Measurements from ENCODE around the gene TSR1. TPM values are rescaled to one million over a fixed set of nuclear protein-coding genes. Genes with fewer than 3 reads are reported as not detected.

The TSR1 gene
- total RNA-seq, 1 donor from 2014 or later, result 36.4 TPM

DNA sequence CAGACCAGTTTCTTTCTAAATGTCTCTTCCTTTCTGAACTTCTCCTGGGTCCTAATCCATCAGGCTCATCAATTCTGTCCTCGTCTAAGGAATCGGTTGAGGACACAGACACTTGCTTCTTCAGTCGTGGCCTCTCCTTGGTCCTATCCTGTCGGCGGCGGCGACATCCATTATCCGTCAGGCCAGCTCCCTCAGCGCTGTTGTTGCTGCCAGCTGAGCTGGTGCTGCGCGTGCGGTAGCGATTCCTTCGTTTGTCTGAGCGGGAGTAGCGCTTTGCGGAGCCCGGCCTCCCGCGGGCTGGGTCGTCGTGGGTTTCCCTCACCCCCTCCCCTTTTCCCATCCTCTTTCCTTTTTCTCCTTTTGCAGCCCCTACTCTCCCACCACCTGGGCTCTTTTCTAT is 36.5 kb downstream of the TSR1 start:
- H3K27me3 ChIP-seq (ENCODE audit: insufficient read depth, low read length), result no peaks in the 10 kb centered on the region
- H3K36me3 ChIP-seq (ENCODE audit: insufficient read depth, low read length), result peaks cover 36% of the 10 kb centered on the region
- Mint-ChIP-seq H3K27ac (ENCODE audit: unreplicated experiment) (no peak overlapping the region), H3K4me1 (ENCODE audit: low read depth, unreplicated experiment) (peaks cover 23% of the 10 kb centered on the region), H3K9me3 (ENCODE audit: unreplicated experiment) (no peaks in the 10 kb centered on the region), H3K4me3 (ENCODE audit: unreplicated experiment) (no peak overlapping the region), H3K36me3 (ENCODE audit: low read depth, unreplicated experiment) (peaks cover 26% of the 10 kb centered on the region), H3K27me3 (ENCODE audit: low read depth, unreplicated experiment) (no peaks in the 10 kb centered on the region)
- TF ChIP-seq CTCF (IDR thresholded peaks at IDR 0.05; ENCODE audit: insufficient read depth, low read depth, low read length), result no peak
- TF ChIP-seq EZH2 (IDR thresholded peaks at IDR 0.05; ENCODE audit: insufficient read depth, low read length), result no peak
- no peak overlapping the region for H3K27ac ChIP-seq (ENCODE audit: low read depth, low read length)
- H3K9me3 ChIP-seq (ENCODE audit: insufficient read depth, low read depth, low read length), result no peaks in the 10 kb centered on the region
- H3K79me2 ChIP-seq (ENCODE audit: insufficient read depth, low read length), result peaks cover 89% of the 10 kb centered on the region
- H4K20me1 ChIP-seq (ENCODE audit: insufficient read depth, low read length), result peaks cover 73% of the 10 kb centered on the region
- H2AFZ ChIP-seq (ENCODE audit: low read depth, low read length), result no peak overlapping the region
- no peak for DNase-seq (ENCODE audit: low read depth)
- H3K9ac ChIP-seq (ENCODE audit: low read length), result no peak overlapping the region
- no peak overlapping the region for H3K4me2 ChIP-seq (ENCODE audit: low read length)
- no peak for FAIRE-seq
- H3K4me3 ChIP-seq (ENCODE audit: insufficient read depth, low read depth, low read length), result no peak overlapping the region
- peaks cover 5% of the 10 kb centered on the region for H3K4me1 ChIP-seq (ENCODE audit: insufficient read depth, low read length)

DNA sequence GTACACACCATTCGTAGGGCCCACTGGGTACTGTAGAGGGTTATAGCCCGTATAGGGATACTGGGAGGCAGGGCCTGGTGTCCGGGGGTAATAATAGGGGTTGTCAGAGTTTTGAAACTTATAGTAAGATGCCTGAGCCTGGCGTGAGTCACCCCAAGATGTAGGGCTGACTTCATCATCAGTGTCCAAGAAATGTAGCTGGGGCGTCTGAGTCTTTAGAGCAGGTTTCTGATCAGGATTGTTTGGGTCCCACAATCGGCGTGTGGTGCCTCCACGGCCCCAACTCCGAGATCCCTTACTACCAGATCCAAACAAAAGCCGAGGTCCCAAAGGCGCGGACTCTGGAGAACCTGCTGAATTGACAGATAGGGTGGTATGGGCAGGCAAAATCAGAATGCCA is 37.1 kb downstream of the TSR1 start:
- Histone ChIP-seq H3K27ac (ENCODE audit: low read depth, low read length) (no peak overlapping the region), H3K4me3 (ENCODE audit: insufficient read depth, low read depth, low read length) (no peak overlapping the region), H3K79me2 (ENCODE audit: insufficient read depth, low read length) (peaks cover 90% of the 10 kb centered on the region), H3K4me2 (ENCODE audit: low read length) (no peak overlapping the region), H3K36me3 (ENCODE audit: insufficient read depth, low read length) (peaks cover 38% of the 10 kb centered on the region), H3K9ac (ENCODE audit: low read length) (no peak overlapping the region), H3K4me1 (ENCODE audit: insufficient read depth, low read length) (peaks cover 5% of the 10 kb centered on the region), H3K27me3 (ENCODE audit: insufficient read depth, low read length) (no peaks in the 10 kb centered on the region), H3K9me3 (ENCODE audit: insufficient read depth, low read depth, low read length) (no peaks in the 10 kb centered on the region), H4K20me1 (ENCODE audit: insufficient read depth, low read length) (peaks cover 79% of the 10 kb centered on the region), H2AFZ (ENCODE audit: low read depth, low read length) (no peak overlapping the region)
- FAIRE-seq, result no peak
- TF ChIP-seq EZH2 (IDR thresholded peaks at IDR 0.05; ENCODE audit: insufficient read depth, low read length), result no peak
- no peak for TF ChIP-seq CTCF (IDR thresholded peaks at IDR 0.05; ENCODE audit: insufficient read depth, low read depth, low read length)
- no peak for DNase-seq (ENCODE audit: low read depth)
- H3K27ac Mint-ChIP-seq (ENCODE audit: unreplicated experiment), result no peak overlapping the region
- H3K4me3 Mint-ChIP-seq (ENCODE audit: unreplicated experiment), result no peak overlapping the region
- no peaks in the 10 kb centered on the region for H3K9me3 Mint-ChIP-seq (ENCODE audit: unreplicated experiment)
- H3K27me3 Mint-ChIP-seq (ENCODE audit: low read depth, unreplicated experiment), result no peaks in the 10 kb centered on the region
- peaks cover 31% of the 10 kb centered on the region for H3K36me3 Mint-ChIP-seq (ENCODE audit: low read depth, unreplicated experiment)
- H3K4me1 Mint-ChIP-seq (ENCODE audit: low read depth, unreplicated experiment), result peaks cover 28% of the 10 kb centered on the region

GRCh38 chr17:2297023-2297422 is 39.2 kb downstream of the TSR1 start:
- Histone ChIP-seq H3K4me3 (ENCODE audit: insufficient read depth, low read depth, low read length) (no peak overlapping the region), H3K9ac (ENCODE audit: low read length) (no peak overlapping the region), H3K36me3 (ENCODE audit: insufficient read depth, low read length) (peaks cover 43% of the 10 kb centered on the region), H2AFZ (ENCODE audit: low read depth, low read length) (no peak overlapping the region), H4K20me1 (ENCODE audit: insufficient read depth, low read length) (peaks cover 85% of the 10 kb centered on the region), H3K27ac (ENCODE audit: low read depth, low read length) (no peak overlapping the region), H3K4me2 (ENCODE audit: low read length) (no peak overlapping the region), H3K27me3 (ENCODE audit: insufficient read depth, low read length) (no peaks in the 10 kb centered on the region), H3K9me3 (ENCODE audit: insufficient read depth, low read depth, low read length) (no peaks in the 10 kb centered on the region), H3K4me1 (ENCODE audit: insufficient read depth, low read length) (peaks cover 10% of the 10 kb centered on the region), H3K79me2 (ENCODE audit: insufficient read depth, low read length) (peaks cover 80% of the 10 kb centered on the region)
- peaks cover 37% of the 10 kb centered on the region for H3K36me3 Mint-ChIP-seq (ENCODE audit: low read depth, unreplicated experiment)
- no peaks in the 10 kb centered on the region for H3K9me3 Mint-ChIP-seq (ENCODE audit: unreplicated experiment)
- DNase-seq (ENCODE audit: low read depth) (no peak), FAIRE-seq (no peak)
- H3K4me1 Mint-ChIP-seq (ENCODE audit: low read depth, unreplicated experiment), result peaks cover 39% of the 10 kb centered on the region
- no peaks in the 10 kb centered on the region for H3K27me3 Mint-ChIP-seq (ENCODE audit: low read depth, unreplicated experiment)
- no peak overlapping the region for H3K27ac Mint-ChIP-seq (ENCODE audit: unreplicated experiment)
- TF ChIP-seq CTCF (IDR thresholded peaks at IDR 0.05; ENCODE audit: insufficient read depth, low read depth, low read length) (no peak), EZH2 (IDR thresholded peaks at IDR 0.05; ENCODE audit: insufficient read depth, low read length) (no peak)
- H3K4me3 Mint-ChIP-seq (ENCODE audit: unreplicated experiment), result no peak overlapping the region
